BLaER1 (cell line): ENCODE results near the gene TTN.

ENCODE experiments used
- H3K27ac ChIP-seq: shearing (Covaris generic); formaldehyde crosslinking; 2 replicates; pipeline ENCODE4 v1.8.1; 2022
- H3K27me3 ChIP-seq: shearing (Covaris generic); formaldehyde crosslinking; 2 replicates; pipeline ENCODE4 v1.8.1; 2022
- H3K36me3 ChIP-seq: shearing (Covaris generic); formaldehyde crosslinking; 2 replicates; pipeline ENCODE4 v1.8.1; 2022
- H3K4me1 ChIP-seq: shearing (Covaris generic); formaldehyde crosslinking; 2 replicates; pipeline ENCODE4 v1.8.1; 2022
- H3K4me2 ChIP-seq: shearing (Covaris generic); formaldehyde crosslinking; 2 replicates; pipeline ENCODE4 v1.8.1; 2022
- H3K4me3 ChIP-seq: shearing (Covaris generic); formaldehyde crosslinking; 2 replicates; pipeline ENCODE4 v1.8.1; 2022
- H3K9ac ChIP-seq: shearing (Covaris generic); formaldehyde crosslinking; 2 replicates; pipeline ENCODE4 v1.8.1; 2022
- H3K9me3 ChIP-seq: shearing (Covaris generic); formaldehyde crosslinking; 2 replicates; pipeline ENCODE4 v1.8.1; 2022
- H4K20me1 ChIP-seq: shearing (Covaris generic); formaldehyde crosslinking; 2 replicates; pipeline ENCODE4 v1.8.1; 2022
- Cebpa-rat ChIP-seq: shearing (Covaris generic); IDR thresholded peaks from 2 replicates; pipeline ENCODE4 v1.8.1; 2022

Gene TTN

GRCh38 chr2:178761759-178762371 lies 45.4 kb downstream of the TTN start:
- H3K4me2 ChIP-seq, result no peak overlapping the region
- H3K4me1 ChIP-seq, result peaks cover 18% of the 10 kb centered on the region
- H3K4me3 ChIP-seq, result no peak overlapping the region
- H4K20me1 ChIP-seq, result no peaks in the 10 kb centered on the region
- no peak overlapping the region for H3K27ac ChIP-seq
- no peaks in the 10 kb centered on the region for H3K9me3 ChIP-seq
- no peak overlapping the region for H3K9ac ChIP-seq
- no peak for TF ChIP-seq Cebpa-rat
- H3K36me3 ChIP-seq, result no peaks in the 10 kb centered on the region
- H3K27me3 ChIP-seq, result no peaks in the 10 kb centered on the region

GRCh38 chr2:178756843-178757242 lies 50.4 kb downstream of the TTN start:
- TF ChIP-seq Cebpa-rat, result no peak
- no peak overlapping the region for H3K4me3 ChIP-seq
- no peaks in the 10 kb centered on the region for H3K36me3 ChIP-seq
- no peaks in the 10 kb centered on the region for H3K9me3 ChIP-seq
- H3K9ac ChIP-seq, result no peak overlapping the region
- no peak overlapping the region for H3K4me2 ChIP-seq
- no peak overlapping the region for H3K27ac ChIP-seq
- H3K27me3 ChIP-seq, result no peaks in the 10 kb centered on the region
- H4K20me1 ChIP-seq, result no peaks in the 10 kb centered on the region
- no peaks in the 10 kb centered on the region for H3K4me1 ChIP-seq

- H3K36me3 ChIP-seq, result no peaks in the 10 kb centered on the region
- H3K9ac ChIP-seq, result no peak overlapping the region
- H3K4me1 ChIP-seq, result no peaks in the 10 kb centered on the region
- H3K9me3 ChIP-seq, result no peaks in the 10 kb centered on the region
- TF ChIP-seq Cebpa-rat, result no peak
- H3K4me3 ChIP-seq, result no peak overlapping the region
- H3K27ac ChIP-seq, result no peak overlapping the region
- no peaks in the 10 kb centered on the region for H3K27me3 ChIP-seq
- no peak overlapping the region for H3K4me2 ChIP-seq
- no peaks in the 10 kb centered on the region for H4K20me1 ChIP-seq
Observed at GRCh38 chr2:178756343-178756742, 50.9 kb downstream of the TTN start.

GRCh38 chr2:178747767-178748166 lies 59.5 kb downstream of the TTN start:
- Histone ChIP-seq H3K4me1 (no peaks in the 10 kb centered on the region), H3K4me3 (no peak overlapping the region), H3K9ac (no peak overlapping the region), H3K4me2 (no peak overlapping the region), H3K27me3 (no peaks in the 10 kb centered on the region), H3K9me3 (no peaks in the 10 kb centered on the region), H3K36me3 (no peaks in the 10 kb centered on the region), H3K27ac (no peak overlapping the region), H4K20me1 (no peaks in the 10 kb centered on the region)
- TF ChIP-seq Cebpa-rat, result no peak

GRCh38 chr2:178734518-178734917 lies 72.7 kb downstream of the TTN start:
- H3K9ac ChIP-seq, result no peak overlapping the region
- TF ChIP-seq Cebpa-rat, result no peak
- H3K4me3 ChIP-seq, result no peak overlapping the region
- H3K4me2 ChIP-seq, result no peak overlapping the region
- H3K27me3 ChIP-seq, result no peaks in the 10 kb centered on the region
- H3K9me3 ChIP-seq, result no peaks in the 10 kb centered on the region
- H4K20me1 ChIP-seq, result no peaks in the 10 kb centered on the region
- no peaks in the 10 kb centered on the region for H3K36me3 ChIP-seq
- H3K4me1 ChIP-seq, result no peaks in the 10 kb centered on the region
- no peak overlapping the region for H3K27ac ChIP-seq

- Histone ChIP-seq H3K27ac (no peak overlapping the region), H3K4me2 (no peak overlapping the region), H3K36me3 (no peaks in the 10 kb centered on the region), H3K27me3 (no peaks in the 10 kb centered on the region), H3K4me3 (no peak overlapping the region), H3K9ac (no peak overlapping the region), H4K20me1 (no peaks in the 10 kb centered on the region), H3K4me1 (no peaks in the 10 kb centered on the region), H3K9me3 (no peaks in the 10 kb centered on the region)
- no peak for TF ChIP-seq Cebpa-rat
Observed at GRCh38 chr2:178733975-178734374, 73.2 kb downstream of the TTN start.

- H3K36me3 ChIP-seq, result no peaks in the 10 kb centered on the region
- H3K4me2 ChIP-seq, result no peak overlapping the region
- H3K9me3 ChIP-seq, result no peaks in the 10 kb centered on the region
- no peaks in the 10 kb centered on the region for H3K4me1 ChIP-seq
- H3K27ac ChIP-seq, result no peak overlapping the region
- no peak overlapping the region for H3K4me3 ChIP-seq
- no peaks in the 10 kb centered on the region for H3K27me3 ChIP-seq
- H4K20me1 ChIP-seq, result no peaks in the 10 kb centered on the region
- TF ChIP-seq Cebpa-rat, result peak; percentile 38; the same call in 1 of the 2 replicates
- no peak overlapping the region for H3K9ac ChIP-seq
Observed at GRCh38 chr2:178732913-178733312, 74.3 kb downstream of the TTN start.

GRCh38 chr2:178731300-178731699 lies 75.9 kb downstream of the TTN start:
- Histone ChIP-seq H3K36me3 (no peaks in the 10 kb centered on the region), H3K9ac (no peak overlapping the region), H3K27me3 (no peaks in the 10 kb centered on the region), H3K9me3 (no peaks in the 10 kb centered on the region), H3K4me2 (no peak overlapping the region), H4K20me1 (no peaks in the 10 kb centered on the region), H3K4me1 (no peaks in the 10 kb centered on the region), H3K4me3 (no peak overlapping the region), H3K27ac (no peak overlapping the region)
- TF ChIP-seq Cebpa-rat, result no peak

- Histone ChIP-seq H3K27ac (no peak overlapping the region), H3K4me2 (no peak overlapping the region), H4K20me1 (no peaks in the 10 kb centered on the region), H3K4me3 (no peak overlapping the region), H3K27me3 (no peaks in the 10 kb centered on the region), H3K9me3 (no peaks in the 10 kb centered on the region), H3K9ac (no peak overlapping the region), H3K36me3 (no peaks in the 10 kb centered on the region), H3K4me1 (no peaks in the 10 kb centered on the region)
- TF ChIP-seq Cebpa-rat, result no peak
Observed at GRCh38 chr2:178730049-178730448, 77.2 kb downstream of the TTN start.

- Histone ChIP-seq H3K4me3 (no peak overlapping the region), H3K36me3 (no peaks in the 10 kb centered on the region), H3K9me3 (no peaks in the 10 kb centered on the region), H3K4me2 (no peak overlapping the region), H3K4me1 (no peaks in the 10 kb centered on the region), H3K27me3 (no peaks in the 10 kb centered on the region), H3K9ac (no peak overlapping the region), H4K20me1 (no peaks in the 10 kb centered on the region), H3K27ac (no peak overlapping the region)
- no peak for TF ChIP-seq Cebpa-rat
Observed at GRCh38 chr2:178723786-178724346, 83.4 kb downstream of the TTN start.

- no peak overlapping the region for H3K4me2 ChIP-seq
- no peak overlapping the region for H3K9ac ChIP-seq
- H3K27me3 ChIP-seq, result no peaks in the 10 kb centered on the region
Observed at GRCh38 chr2:178722296-178722695, 84.9 kb downstream of the TTN start.

More at GRCh38 chr2:178722296-178722695, 84.9 kb downstream of the TTN start:
- H3K4me1 ChIP-seq, result no peaks in the 10 kb centered on the region
- H3K4me3 ChIP-seq, result no peak overlapping the region
- H3K27ac ChIP-seq, result no peak overlapping the region
- no peaks in the 10 kb centered on the region for H4K20me1 ChIP-seq
- no peaks in the 10 kb centered on the region for H3K9me3 ChIP-seq
- no peak for TF ChIP-seq Cebpa-rat
- H3K36me3 ChIP-seq, result no peaks in the 10 kb centered on the region
